NB4 (cell line): ENCODE measurements around the gene EBF4.

Experiments used
- DNase-seq: peaks from one replicate; pipeline ENCODE4 v3.0.0; 2010; ENCODE audit warnings: low read depth
- H3K4me3 ChIP-seq: one replicate; pipeline ENCODE4 v1.5.1; 2011; ENCODE audit warnings: mild to moderate bottlenecking, low read depth, low read length, moderate library complexity
- CTCF ChIP-seq: IDR thresholded peaks from one replicate; pipeline ENCODE4 v1.5.1; 2012; ENCODE audit warnings: low read depth, low read length
- MYC ChIP-seq: IDR thresholded peaks from 2 replicates; pipeline ENCODE4 v1.6.1; 2011; ENCODE audit warnings: low read depth, low read length
- POLR2A ChIP-seq: IDR thresholded peaks from 2 replicates; pipeline ENCODE4 v1.6.1; 2011; ENCODE audit warnings: mild to moderate bottlenecking; ENCODE audit not compliant: insufficient read length; ENCODE audit errors: extremely low read depth
- TF ChIP-seq, protein P1 (sequence below): IDR thresholded peaks from 2 replicates; pipeline ENCODE4 v1.6.1; 2011; ENCODE audit warnings: low read depth, low read length

Gene EBF4

DNA sequence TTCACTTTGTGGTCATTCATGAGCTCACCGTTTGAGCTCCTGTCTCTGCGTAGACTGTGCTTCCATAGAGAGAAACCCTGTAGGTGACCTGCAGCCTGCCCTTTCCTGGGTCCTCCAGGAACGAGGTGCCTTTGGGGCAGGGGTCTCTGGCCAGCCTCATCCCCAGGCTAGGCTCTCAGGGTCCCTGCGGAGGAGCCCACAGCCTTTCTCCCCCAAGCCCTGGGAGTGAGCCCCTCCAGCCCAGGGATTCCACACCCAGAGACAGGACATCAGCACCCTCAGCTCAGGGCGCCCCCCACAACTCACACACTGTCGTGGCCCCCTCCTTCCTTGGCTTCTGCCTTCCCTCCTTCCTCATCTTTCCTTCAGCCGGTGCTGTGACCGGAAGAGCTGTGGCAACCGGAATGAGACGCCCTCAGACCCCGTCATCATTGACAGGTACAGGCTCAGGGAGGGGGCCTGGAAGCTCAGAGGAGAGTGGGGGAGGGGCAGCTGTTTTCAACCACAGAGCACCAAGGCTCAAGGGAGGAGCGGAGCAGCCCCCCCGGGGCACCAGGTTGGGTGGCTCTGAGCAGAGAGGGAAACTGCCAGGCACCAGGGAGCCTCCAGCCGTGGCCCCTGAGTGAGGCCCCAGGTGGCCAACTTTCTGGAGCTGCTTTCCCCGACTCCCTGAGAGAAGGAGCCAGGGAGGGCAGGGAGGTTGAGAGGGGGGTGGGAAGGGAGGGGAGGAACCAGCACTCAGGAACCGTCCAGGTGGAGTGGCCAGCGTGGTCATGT is 16.8 kb downstream of the EBF4 start:
- DNase-seq: no peak
- H3K4me3 ChIP-seq: no peak overlapping the region
- no peak for TF ChIP-seq POLR2A
- TF ChIP-seq CTCF: no peak
- TF ChIP-seq, protein P1, sequence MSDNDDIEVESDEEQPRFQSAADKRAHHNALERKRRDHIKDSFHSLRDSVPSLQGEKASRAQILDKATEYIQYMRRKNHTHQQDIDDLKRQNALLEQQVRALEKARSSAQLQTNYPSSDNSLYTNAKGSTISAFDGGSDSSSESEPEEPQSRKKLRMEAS: no peak
- no peak for TF ChIP-seq MYC

DNA sequence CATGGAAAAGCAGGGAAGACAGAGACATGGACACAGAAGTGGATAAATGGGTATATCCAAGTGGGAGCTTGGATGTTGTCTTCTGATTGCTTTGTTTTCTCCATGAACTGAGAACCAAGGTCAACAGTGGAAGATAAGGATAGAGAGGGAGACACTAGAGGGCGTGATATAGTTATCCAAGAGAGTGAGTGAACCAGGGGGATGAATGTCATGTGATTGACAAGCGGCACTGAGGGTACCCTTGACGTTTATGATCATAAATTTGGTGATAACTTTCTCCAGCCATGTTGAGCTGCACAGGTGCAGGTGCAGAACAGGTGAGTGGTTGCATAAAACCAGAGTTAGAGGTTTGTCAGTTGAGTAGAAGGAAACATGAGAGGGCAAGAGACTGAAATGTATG is 20.7 kb downstream of the EBF4 start:
- DNase-seq: peak; percentile 65
- no peak overlapping the region for H3K4me3 ChIP-seq
- TF ChIP-seq, protein P1: peak; percentile 4; the same call in 1 of the 2 replicates
- peak; percentile 56 for TF ChIP-seq CTCF
- no peak for TF ChIP-seq MYC

DNA sequence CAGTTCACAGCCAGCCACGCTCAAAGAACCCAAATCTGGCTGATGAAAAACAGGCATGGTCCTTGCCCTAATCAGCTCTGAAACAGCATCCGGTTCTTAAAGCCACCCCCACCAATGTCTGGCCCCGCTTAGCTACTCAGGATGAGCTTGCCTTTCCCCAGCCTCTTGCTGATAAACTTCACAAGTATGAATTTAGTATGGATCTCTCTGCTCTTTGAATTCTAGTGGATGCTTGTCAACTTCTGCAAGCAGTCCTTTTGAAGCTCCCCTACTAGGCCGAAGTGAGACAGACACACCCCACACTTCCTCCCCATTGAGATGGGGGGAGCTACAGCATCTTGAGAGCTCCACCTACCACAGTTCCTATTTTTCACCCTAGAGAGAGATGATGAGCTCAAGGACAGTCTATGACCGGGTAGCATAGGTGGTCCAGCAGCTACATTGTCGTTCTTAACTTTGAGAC is 36.7 kb downstream of the EBF4 start:
- TF ChIP-seq MYC: no peak
- H3K4me3 ChIP-seq: no peak overlapping the region
- no peak for DNase-seq

DNA sequence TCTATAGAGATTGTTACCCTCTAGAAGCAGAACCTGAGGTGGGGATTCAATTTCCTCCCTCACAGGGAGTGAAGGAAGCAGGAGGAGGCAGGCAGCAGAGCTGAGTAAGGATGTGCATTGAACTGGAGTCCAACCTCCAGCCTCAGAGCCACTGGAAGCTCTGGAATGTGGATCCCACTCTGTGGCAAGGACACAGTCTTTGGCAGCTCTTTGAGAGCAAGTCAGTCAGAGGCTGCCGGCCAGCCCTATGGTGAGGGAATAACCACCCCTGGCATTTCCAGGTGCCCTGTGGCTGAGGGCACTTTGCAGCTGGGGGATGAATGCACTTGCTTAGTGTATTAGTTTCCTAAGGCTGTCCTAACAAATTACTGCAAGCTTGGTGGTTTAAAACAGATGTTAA is 37.2 kb downstream of the EBF4 start:
- H3K4me3 ChIP-seq: no peak overlapping the region
- no peak for TF ChIP-seq CTCF
- TF ChIP-seq POLR2A: no peak
- TF ChIP-seq, protein P1: no peak
- no peak for TF ChIP-seq MYC
- DNase-seq: no peak

GRCh38 chr20:2734899-2735298 is 42.3 kb downstream of the EBF4 start:
- H3K4me3 ChIP-seq: no peak overlapping the region
- no peak for DNase-seq
- TF ChIP-seq CTCF (no peak), POLR2A (no peak)
- TF ChIP-seq, protein P1: no peak

GRCh38 chr20:2736441-2736840 is 43.9 kb downstream of the EBF4 start:
- no peak overlapping the region for H3K4me3 ChIP-seq
- TF ChIP-seq POLR2A: no peak
- TF ChIP-seq CTCF: no peak
- TF ChIP-seq, protein P1: no peak
- TF ChIP-seq MYC: no peak
- DNase-seq: no peak
